ENCODE data around the gene CARMIL1.
"Not testable (repeated sequence)": the region's sequence is repeated elsewhere in the genome, so short reads cannot be mapped to it uniquely, and the experiment has no call there.

CARMIL1 gene

GRCh38 chr6:25441663-25442270 lies 162.6 kb downstream of the CARMIL1 start:
- no peak for DNase-seq (ENCODE audit: low read depth, low spot score)

- DNase-seq (ENCODE audit: low read depth, low spot score), result no peak
These were observed 163.7 kb downstream of the CARMIL1 start for GRCh38 chr6:25442898-25443297.

- not testable (repeated sequence) for DNase-seq (ENCODE audit: low read depth, low spot score)
These were observed 165.3 kb downstream of the CARMIL1 start for GRCh38 chr6:25444521-25444920.

GRCh38 chr6:25446830-25447569 lies 167.8 kb downstream of the CARMIL1 start:
- no peak for DNase-seq (ENCODE audit: low read depth, low spot score)

- no peak for DNase-seq (ENCODE audit: low read depth, low spot score)
These were observed 168.4 kb downstream of the CARMIL1 start for GRCh38 chr6:25447570-25447929.

GRCh38 chr6:25448965-25449538 lies 169.9 kb downstream of the CARMIL1 start:
- no peak for DNase-seq (ENCODE audit: low read depth, low spot score)

- DNase-seq (ENCODE audit: low read depth, low spot score), result peak; percentile 42
These were observed 170.6 kb downstream of the CARMIL1 start for GRCh38 chr6:25449774-25450173.

- DNase-seq (ENCODE audit: low read depth, low spot score), result no peak
These were observed 171.5 kb downstream of the CARMIL1 start for GRCh38 chr6:25450469-25451198.

GRCh38 chr6:25452031-25452430 lies 172.9 kb downstream of the CARMIL1 start:
- DNase-seq (ENCODE audit: low read depth, low spot score), result no peak

- no peak for DNase-seq (ENCODE audit: low read depth, low spot score)
These were observed 174.1 kb downstream of the CARMIL1 start for GRCh38 chr6:25453288-25453687.

- no peak for DNase-seq (ENCODE audit: low read depth, low spot score)
These were observed 175.0 kb downstream of the CARMIL1 start for GRCh38 chr6:25454136-25454535.

GRCh38 chr6:25456249-25457040 lies 177.3 kb downstream of the CARMIL1 start:
- no peak for DNase-seq (ENCODE audit: low read depth, low spot score)

- no peak for DNase-seq (ENCODE audit: low read depth, low spot score)
These were observed 178.3 kb downstream of the CARMIL1 start for GRCh38 chr6:25457516-25457915.

- no peak for DNase-seq (ENCODE audit: low read depth, low spot score)
These were observed 179.3 kb downstream of the CARMIL1 start for GRCh38 chr6:25458485-25458884.

- peak; percentile 33 for DNase-seq (ENCODE audit: low read depth, low spot score)
These were observed 183.2 kb downstream of the CARMIL1 start for GRCh38 chr6:25462235-25462897.

GRCh38 chr6:25463441-25463840 lies 184.3 kb downstream of the CARMIL1 start:
- DNase-seq (ENCODE audit: low read depth, low spot score), result no peak

- no peak for DNase-seq (ENCODE audit: low read depth, low spot score)
These were observed 185.1 kb downstream of the CARMIL1 start for GRCh38 chr6:25464225-25464624.

- no peak for DNase-seq (ENCODE audit: low read depth, low spot score)
These were observed 186.8 kb downstream of the CARMIL1 start for GRCh38 chr6:25465941-25466340.

- no peak for DNase-seq (ENCODE audit: low read depth, low spot score)
These were observed 189.7 kb downstream of the CARMIL1 start for GRCh38 chr6:25468881-25469280.

- no peak for DNase-seq (ENCODE audit: low read depth, low spot score)
These were observed 190.7 kb downstream of the CARMIL1 start for GRCh38 chr6:25469797-25470388.

GRCh38 chr6:25472306-25472705 lies 193.1 kb downstream of the CARMIL1 start:
- DNase-seq (ENCODE audit: low read depth, low spot score), result no peak

All from ELF-1 (cell line).